HCT116 (cell line): Measurements from ENCODE around the gene KIAA1328. TPM values are rescaled to one million over a fixed set of nuclear protein-coding genes. Genes with fewer than 3 reads are reported as not detected.

ENCODE experiments used
- ATAC-seq: fragments of 200-7000 bp; cut with Tn5 transposase; 2 replicates; pipeline ENCODE4 v1.9.1; 2020; ENCODE audit warnings: mild to moderate bottlenecking, moderate library complexity
- BruUV-seq: library from RNA; stranded (reverse); fragments of 400-500 nt; replicated peaks from 2 replicates; lab custom pipeline; 2021; lab: Mats Ljungman, UMichigan
- CTCF ChIA-PET: fragments of 300-600 bp; sonication (Branson Sonifier 250); formaldehyde crosslinking; loops from one replicate; lab custom pipeline; 2021; ENCODE audit warnings: antibody characterized with exemption; lab: Charles Lee
- POLR2A ChIA-PET: fragments of 300-600, 350-600 bp; sonication (Branson Sonifier 250); formaldehyde crosslinking; loops from one replicate; lab custom pipeline; 2021; ENCODE audit warnings: antibody characterized with exemption; lab: Charles Lee
- RAD21 ChIA-PET, 2 experiments: fragments of 300-600 bp; sonication (Branson Sonifier 250); formaldehyde crosslinking; loops; one replicate each; lab custom pipeline; 2023; ENCODE audit warnings: low total read pairs in 2 of 2; ENCODE audit not compliant: uncharacterized antibody in 2 of 2, unreplicated experiment in 2 of 2, low non-redundant PET in 1 of 2; lab: Charles Lee
- DNase-seq: peaks from one replicate; pipeline ENCODE4 v3.0.0-alpha.2; 2010; ENCODE audit warnings: low read depth, low spot score
- H2AFZ ChIP-seq: fragments of 200-600 bp; shearing (Covaris generic), sonication (generic); 2 replicates; pipeline ENCODE4 v1.6.1; 2017; ENCODE audit warnings: low read depth, mixed run types, mixed read lengths, antibody characterized with exemption, low read length; ENCODE audit not compliant: poor library complexity, severe bottlenecking
- H3K27ac ChIP-seq: 2 replicates; pipeline ENCODE4 v1.5.1; 2012; ENCODE audit warnings: low read depth, low read length
- H3K27me3 ChIP-seq: fragments of 200-600 bp; sonication (generic); 2 replicates; pipeline ENCODE4 v1.6.1; 2016; ENCODE audit warnings: mixed run types, low read length, mixed read lengths; ENCODE audit not compliant: insufficient read depth
- H3K36me3 ChIP-seq, 2 experiments: fragments of 200-500 bp in 1 of 2; fragments of 200-600 bp in 1 of 2; sonication (Bioruptor generic) in 1 of 2; sonication (generic) in 1 of 2; 2 replicates each; pipeline versions ENCODE4 v1.5.1 to v1.6.1; 2014 to 2016; ENCODE audit warnings: low read length in 2 of 2, inconsistent platforms in 1 of 2, mixed read lengths in 1 of 2, mixed run types in 1 of 2; ENCODE audit not compliant: insufficient read depth in 2 of 2, control insufficient read depth in 1 of 2
- H3K4me1 ChIP-seq, 2 experiments: fragments of 200-600 bp in 1 of 2; sonication (generic) in 1 of 2; 2 replicates each; pipeline versions ENCODE4 v1.5.1 to v1.6.1; 2012 to 2017; ENCODE audit warnings: low read length in 2 of 2, inconsistent platforms in 1 of 2, mild to moderate bottlenecking in 1 of 2, mixed read lengths in 1 of 2, mixed run types in 1 of 2, moderate library complexity in 1 of 2; ENCODE audit not compliant: insufficient read depth in 2 of 2, control insufficient read depth in 1 of 2
- H3K4me2 ChIP-seq: fragments of 200-600 bp; sonication (generic); 2 replicates; pipeline ENCODE4 v1.6.1; 2017; ENCODE audit warnings: mixed run types, low read length, mixed read lengths
- H3K4me3 ChIP-seq, 2 experiments: fragments of 200-600 bp in 1 of 2; sonication (generic) in 1 of 2; replicated peaks in 1 of 2; 2 replicates each; pipeline ENCODE4 v1.5.1; 2011 to 2016; ENCODE audit warnings: low read length in 2 of 2, control low read depth in 1 of 2, low read depth in 1 of 2, mild to moderate bottlenecking in 1 of 2, mixed read lengths in 1 of 2, mixed run types in 1 of 2
- H3K79me2 ChIP-seq: fragments of 200-600 bp; sonication (generic); 2 replicates; pipeline ENCODE4 v1.6.1; 2017; ENCODE audit warnings: mild to moderate bottlenecking, mixed run types, low read length, moderate library complexity, mixed read lengths; ENCODE audit not compliant: insufficient read depth
- H3K9ac ChIP-seq: fragments of 200-600 bp; sonication (generic); 2 replicates; pipeline ENCODE4 v1.6.1; 2016; ENCODE audit warnings: low read length, mixed read lengths
- H3K9me2 ChIP-seq: fragments of 200-600 bp; sonication (generic), shearing (Covaris generic); 2 replicates; pipeline ENCODE4 v1.6.1; 2017; ENCODE audit warnings: mixed run types, mild to moderate bottlenecking, moderate library complexity; ENCODE audit not compliant: insufficient read depth
- H3K9me3 ChIP-seq, 2 experiments: fragments of 200-500 bp in 1 of 2; fragments of 200-600 bp in 1 of 2; sonication (Bioruptor generic) in 1 of 2; sonication (generic) in 1 of 2; 2 replicates each; pipeline ENCODE4 v1.6.1; 2014 to 2017; ENCODE audit warnings: low read length in 2 of 2, mixed read lengths in 2 of 2, inconsistent platforms in 1 of 2, low read depth in 1 of 2, mild to moderate bottlenecking in 1 of 2, mixed run types in 1 of 2, moderate library complexity in 1 of 2; ENCODE audit not compliant: control insufficient read depth in 1 of 2, insufficient read depth in 1 of 2
- H4K20me1 ChIP-seq: fragments of 200-600 bp; sonication (generic), shearing (Covaris generic); 2 replicates; pipeline ENCODE4 v1.6.1; 2017; ENCODE audit warnings: mixed run types, mild to moderate bottlenecking, moderate library complexity; ENCODE audit not compliant: insufficient read depth
- CBX3 ChIP-seq: IDR thresholded peaks from 2 replicates; pipeline ENCODE4 v1.6.1; 2012; ENCODE audit warnings: low read depth
- EGR1 ChIP-seq: IDR thresholded peaks from 2 replicates; pipeline ENCODE4 v1.6.1; 2012; ENCODE audit warnings: low read depth
- ELF1 ChIP-seq: IDR thresholded peaks from 2 replicates; pipeline ENCODE4 v1.6.1; 2012; ENCODE audit warnings: low read depth, borderline replicate concordance
- EZH2phosphoT487 ChIP-seq: fragments of 200-600 bp; IDR thresholded peaks from 2 replicates; pipeline ENCODE4 v1.6.1; 2018; ENCODE audit warnings: antibody characterized with exemption, borderline replicate concordance
- JUND ChIP-seq: IDR thresholded peaks from 2 replicates; pipeline ENCODE4 v1.6.1; 2012
- MAX ChIP-seq: IDR thresholded peaks from 2 replicates; pipeline ENCODE4 v1.6.1; 2012
- RAD21 ChIP-seq: IDR thresholded peaks from 2 replicates; pipeline ENCODE4 v1.6.1; 2012; ENCODE audit warnings: low read depth, mild to moderate bottlenecking
- SIN3A ChIP-seq: IDR thresholded peaks from 2 replicates; pipeline ENCODE4 v1.6.1; 2012; ENCODE audit warnings: low read depth
- SRF ChIP-seq: IDR thresholded peaks from 2 replicates; pipeline ENCODE4 v1.6.1; 2012; ENCODE audit warnings: low read depth
- YY1 ChIP-seq: IDR thresholded peaks from 2 replicates; pipeline ENCODE4 v1.6.1; 2011; ENCODE audit warnings: low read length, low read depth, moderate library complexity, mild to moderate bottlenecking; ENCODE audit not compliant: insufficient replicate concordance; ENCODE audit errors: extremely low read depth
- intact Hi-C: fragments of 100-400 bp; cut with micrococcal nuclease; formaldehyde crosslinking; loops from 2 replicates; pipeline ENCODE4 v1.10.0; 2022
- total RNA-seq: library from RNA; stranded (reverse); gene quantifications from one replicate; pipeline ENCODE4 v1.2.1, GENCODE V29; 2021; ENCODE audit not compliant: unreplicated experiment
- TF ChIP-seq, protein P1 (sequence below): IDR thresholded peaks from 2 replicates; pipeline ENCODE4 v1.6.1; 2012

Gene KIAA1328
- total RNA-seq, 1 experiment from 2014 or later: 5.2 TPM

DNA sequence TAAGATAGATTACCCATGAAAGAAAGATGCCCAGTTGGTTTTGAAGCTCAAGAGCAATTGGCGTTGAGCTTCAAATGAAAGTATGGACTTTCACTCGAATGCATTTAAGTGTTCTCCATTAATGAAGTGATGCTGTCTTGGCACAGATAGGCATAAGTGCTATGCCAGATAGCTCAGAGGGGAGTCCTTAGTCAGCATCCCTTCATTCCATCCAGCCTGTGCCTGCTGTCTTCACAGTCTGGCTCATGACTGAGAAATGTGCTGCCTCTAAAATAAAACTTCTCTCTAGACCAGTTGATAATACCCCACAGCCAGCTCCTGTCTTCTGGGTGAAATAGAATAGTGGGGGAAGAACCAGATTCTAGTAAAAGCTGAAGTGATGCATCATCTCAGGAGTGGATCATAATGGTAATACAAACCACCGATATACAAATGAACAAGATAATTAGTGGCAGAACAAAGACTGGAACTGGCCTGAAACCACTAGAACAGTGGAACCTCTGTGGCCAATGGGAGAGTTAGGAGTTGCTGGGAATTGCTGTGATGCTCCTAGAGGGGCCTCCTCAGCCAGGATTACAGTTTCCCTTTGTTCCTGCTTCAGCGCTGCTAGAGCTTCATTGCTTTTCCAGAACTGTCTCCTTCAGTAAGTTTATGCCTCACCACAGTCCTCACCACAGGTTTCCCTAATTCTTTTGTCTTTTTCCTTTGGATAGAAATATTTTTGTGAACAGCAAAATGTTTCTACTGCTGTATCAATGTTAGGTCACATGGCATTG, 359.3 kb downstream of the KIAA1328 start:
- ChIA-PET POLR2A (no interaction called here), CTCF (no interaction called here)

DNA sequence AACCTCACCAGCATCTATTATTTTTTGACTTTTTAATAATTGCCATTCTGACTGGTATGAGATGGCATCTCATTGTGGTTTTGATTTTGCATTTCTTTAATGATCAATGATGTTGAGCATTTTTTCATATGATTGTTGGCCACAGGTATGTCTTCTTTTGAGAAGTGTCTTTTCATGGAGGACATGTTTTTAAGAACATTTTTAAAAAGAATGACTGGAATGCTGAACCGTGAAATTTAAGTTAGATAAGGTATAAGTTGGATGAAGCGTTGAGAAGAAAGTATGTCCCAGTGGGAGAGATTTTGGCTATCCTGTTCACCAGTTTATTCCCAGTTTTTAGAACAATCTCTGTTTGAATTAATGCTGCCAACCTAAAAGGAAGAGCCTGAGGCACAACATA, 370.8 kb downstream of the KIAA1328 start:
- Histone ChIP-seq H3K9me2 (no peaks in the 10 kb centered on the region), H3K9ac (no peak overlapping the region), H3K27ac (no peak overlapping the region), H3K4me2 (no peak overlapping the region), H3K4me1 (no peaks in the 10 kb centered on the region), H3K4me3 (no peak overlapping the region), H4K20me1 (no peaks in the 10 kb centered on the region), H2AFZ (no peak overlapping the region), H3K36me3 (no peaks in the 10 kb centered on the region), H3K9me3 (no peaks in the 10 kb centered on the region), H3K79me2 (no peaks in the 10 kb centered on the region), H3K27me3 (no peaks in the 10 kb centered on the region)
- no TSS peak for BruUV-seq
- DNase-seq (no peak), ATAC-seq (no peak)
- CTCF ChIA-PET: no interaction called here
- intact Hi-C loops: no loop called here
- POLR2A ChIA-PET: no interaction called here
- no peak for TF ChIP-seq SRF
- TF ChIP-seq, protein P1, sequence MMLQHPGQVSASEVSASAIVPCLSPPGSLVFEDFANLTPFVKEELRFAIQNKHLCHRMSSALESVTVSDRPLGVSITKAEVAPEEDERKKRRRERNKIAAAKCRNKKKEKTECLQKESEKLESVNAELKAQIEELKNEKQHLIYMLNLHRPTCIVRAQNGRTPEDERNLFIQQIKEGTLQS: no peak
- no peak for TF ChIP-seq EGR1
- TF ChIP-seq JUND: no peak
- TF ChIP-seq YY1: no peak
- no peak for TF ChIP-seq EZH2phosphoT487
- TF ChIP-seq MAX: no peak
- TF ChIP-seq CBX3: no peak
- RAD21 ChIA-PET: no interaction called here

More for the DNA sequence above, 359.3 kb downstream of the KIAA1328 start:
- no TSS peak for BruUV-seq
- no peaks in the 10 kb centered on the region for H3K9me2 ChIP-seq
- no peak overlapping the region for H3K27ac ChIP-seq
- no peak overlapping the region for H3K4me3 ChIP-seq
- H3K4me2 ChIP-seq: no peak overlapping the region
- ATAC-seq: no peak
- no peaks in the 10 kb centered on the region for H3K4me1 ChIP-seq
- no peak overlapping the region for H2AFZ ChIP-seq
- H3K9me3 ChIP-seq: no peaks in the 10 kb centered on the region
- TF ChIP-seq RAD21 (no peak), SIN3A (no peak), ELF1 (no peak)
- no peak for DNase-seq
- no peaks in the 10 kb centered on the region for H3K79me2 ChIP-seq
- H3K36me3 ChIP-seq: no peaks in the 10 kb centered on the region
- no peaks in the 10 kb centered on the region for H3K27me3 ChIP-seq
- RAD21 ChIA-PET: no interaction called here
- intact Hi-C loops: no loop called here
- H4K20me1 ChIP-seq: no peaks in the 10 kb centered on the region
- H3K9ac ChIP-seq: no peak overlapping the region
